ENCODE results near the gene RTBDN.
"Not testable (repeated sequence)": the region's sequence is repeated elsewhere in the genome, so short reads cannot be mapped to it uniquely, and the experiment has no call there.

RTBDN gene

DNA sequence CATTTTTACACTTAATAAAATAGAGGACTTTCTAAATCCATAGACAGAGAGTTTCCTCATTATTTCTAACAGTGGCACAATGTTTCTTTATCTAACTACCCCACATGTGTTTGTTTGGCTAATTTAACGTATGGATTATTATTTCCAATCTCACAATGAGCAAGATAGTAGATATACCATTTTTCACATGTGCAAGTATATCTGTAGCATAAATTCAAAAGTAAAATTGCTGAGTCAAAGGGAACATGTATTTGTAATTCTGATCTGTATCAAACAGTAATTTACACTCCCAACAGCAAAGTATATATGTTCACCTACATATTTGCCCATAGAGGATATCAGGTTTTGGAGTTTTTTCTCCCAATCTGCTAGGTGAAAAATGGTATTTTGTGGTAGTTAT lies 22.3 kb upstream of the RTBDN start:
- DNase-seq (ENCODE audit: low read depth), result no peak

DNA sequence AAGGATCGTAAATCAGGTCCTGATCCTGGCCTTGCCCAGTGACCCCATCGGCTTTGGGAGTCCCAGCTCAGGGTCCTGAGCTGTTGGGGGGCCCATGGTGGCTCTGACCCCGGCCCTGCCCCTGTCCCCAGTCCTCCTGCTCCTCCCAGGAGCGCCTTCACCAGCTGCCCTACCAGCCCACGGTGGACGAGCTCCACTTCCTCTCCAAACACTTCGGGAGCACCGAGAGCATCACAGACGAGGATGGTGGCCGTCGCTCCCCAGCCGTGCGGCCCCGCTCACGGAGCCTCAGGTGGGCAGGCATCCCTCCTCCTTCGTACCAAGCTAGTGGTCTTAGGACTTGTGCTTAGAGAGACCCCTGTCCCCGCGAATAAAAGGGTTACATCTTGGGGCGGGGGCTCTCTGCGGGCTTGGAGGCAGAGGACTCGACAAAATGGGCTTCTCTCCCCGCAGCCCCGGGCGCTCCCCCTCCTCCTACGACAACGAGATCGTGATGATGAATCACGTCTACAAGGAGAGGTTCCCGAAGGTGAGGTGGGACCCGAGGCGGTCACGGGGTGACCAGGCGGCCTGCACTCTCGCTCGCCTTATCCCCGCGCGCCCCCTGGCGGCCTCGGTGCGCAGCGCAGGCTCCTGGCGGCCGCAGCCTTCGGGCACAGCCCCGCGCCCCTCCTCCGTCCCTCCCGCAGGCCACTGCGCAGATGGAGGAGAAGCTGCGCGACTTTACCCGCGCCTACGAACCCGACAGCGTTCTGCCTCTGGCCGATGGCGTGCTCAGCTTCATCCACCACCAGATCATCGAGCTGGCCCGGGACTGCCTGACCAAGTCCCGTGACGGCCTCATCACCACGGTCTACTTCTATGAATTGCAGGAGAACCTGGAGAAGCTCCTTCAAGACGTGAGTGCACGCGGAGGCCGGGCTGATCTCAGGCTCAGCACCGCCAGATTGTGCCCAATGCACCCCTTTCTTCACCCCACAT lies 13.1 kb upstream of the RTBDN start:
- DNase-seq (ENCODE audit: low read depth), result peak; percentile 90

DNA sequence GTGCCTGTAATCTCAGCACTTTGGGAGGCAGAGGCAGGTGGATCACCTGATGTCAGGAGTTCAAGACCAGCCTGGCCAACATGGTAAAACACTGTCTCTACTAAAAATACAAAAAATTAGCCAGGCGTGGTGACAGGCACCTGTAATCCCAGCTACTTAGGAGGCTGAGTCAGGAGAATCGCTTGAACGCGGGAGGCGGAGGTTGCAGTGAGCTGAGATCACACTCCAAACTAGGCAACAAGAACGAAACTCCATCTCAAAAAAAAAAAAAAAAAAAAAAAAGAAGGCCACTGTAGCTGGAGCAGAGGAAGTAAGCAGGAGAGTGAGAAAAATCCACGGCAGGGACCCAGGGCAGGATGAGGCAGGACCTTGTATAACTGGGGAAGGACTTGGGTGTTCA lies 12.2 kb upstream of the RTBDN start:
- not testable (repeated sequence) for DNase-seq (ENCODE audit: low read depth)

DNA sequence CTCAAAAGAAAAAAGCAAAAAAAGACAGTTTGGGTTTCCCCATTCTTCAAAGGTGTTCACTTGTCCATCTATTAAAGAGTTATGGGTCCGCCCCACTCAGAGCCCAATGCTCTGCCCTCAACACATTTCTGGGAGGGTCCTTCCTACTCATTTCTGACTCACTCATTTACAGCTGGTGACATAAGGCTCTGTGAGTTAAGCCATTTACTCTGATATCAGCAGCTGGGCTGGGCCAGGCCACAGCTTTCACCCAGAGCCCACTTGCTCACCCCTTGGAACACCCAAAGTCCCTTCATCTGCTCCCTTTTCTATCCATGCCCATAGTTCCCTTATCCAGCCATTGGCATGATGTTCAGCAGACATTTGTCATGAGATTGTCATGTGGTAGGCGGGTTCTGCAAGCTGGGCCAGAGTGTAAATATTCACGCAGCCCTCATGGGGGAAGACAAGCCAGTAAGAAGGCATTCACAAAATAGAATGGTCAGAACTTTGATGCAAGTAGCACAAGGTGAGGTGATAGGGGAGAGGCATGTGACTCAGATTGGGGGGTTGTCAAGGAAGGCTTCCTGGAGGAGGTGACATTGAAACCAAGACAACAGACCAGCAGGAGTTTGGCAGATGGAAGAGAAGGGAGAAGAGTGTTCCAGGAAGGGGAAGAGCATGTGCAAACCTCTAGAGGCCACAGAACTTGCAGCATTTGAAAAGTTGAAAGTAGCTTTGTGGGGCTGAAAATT lies 9.8 kb upstream of the RTBDN start:
- no peak for DNase-seq (ENCODE audit: low read depth)

DNA sequence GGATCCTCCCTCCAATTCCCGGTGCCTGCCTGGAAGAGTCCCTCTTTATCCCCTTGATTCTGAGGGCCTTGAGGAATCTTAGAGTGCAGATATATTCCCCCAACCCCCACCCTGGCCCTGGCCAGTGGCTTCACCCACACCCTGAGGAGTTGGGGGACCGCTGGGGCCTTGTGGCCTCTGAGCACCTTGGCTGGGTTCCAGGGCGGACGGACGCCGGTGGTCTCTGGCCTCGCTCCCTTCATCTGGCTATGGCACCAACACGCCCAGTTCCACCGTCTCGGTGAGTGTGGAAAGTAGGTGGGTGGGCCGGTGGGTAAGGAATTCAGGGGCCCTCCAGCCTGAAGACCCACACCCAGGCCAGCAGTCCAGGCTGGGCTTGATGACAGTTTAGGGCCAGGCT lies 8.9 kb upstream of the RTBDN start:
- DNase-seq (ENCODE audit: low read depth), result no peak

DNA sequence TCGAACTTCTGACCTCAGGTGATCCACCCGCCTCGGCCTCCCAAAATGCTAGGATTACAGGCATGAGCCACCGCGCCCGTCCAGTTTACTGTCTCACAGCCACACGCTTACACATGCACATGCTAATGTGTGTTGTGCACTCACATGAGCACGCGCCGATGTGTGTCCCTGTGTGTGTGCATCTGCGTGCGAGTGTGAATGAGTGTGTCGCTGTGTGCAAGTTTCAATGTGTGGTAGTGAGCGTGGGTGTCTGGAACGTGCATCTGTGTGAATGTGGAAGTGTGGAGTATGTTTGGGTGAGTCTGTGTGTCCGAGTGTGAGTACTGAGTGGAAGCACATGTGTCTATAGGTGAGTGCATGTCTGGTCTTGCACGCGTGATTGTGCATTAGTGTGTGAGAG lies 8.1 kb upstream of the RTBDN start:
- no peak for DNase-seq (ENCODE audit: low read depth)

DNA sequence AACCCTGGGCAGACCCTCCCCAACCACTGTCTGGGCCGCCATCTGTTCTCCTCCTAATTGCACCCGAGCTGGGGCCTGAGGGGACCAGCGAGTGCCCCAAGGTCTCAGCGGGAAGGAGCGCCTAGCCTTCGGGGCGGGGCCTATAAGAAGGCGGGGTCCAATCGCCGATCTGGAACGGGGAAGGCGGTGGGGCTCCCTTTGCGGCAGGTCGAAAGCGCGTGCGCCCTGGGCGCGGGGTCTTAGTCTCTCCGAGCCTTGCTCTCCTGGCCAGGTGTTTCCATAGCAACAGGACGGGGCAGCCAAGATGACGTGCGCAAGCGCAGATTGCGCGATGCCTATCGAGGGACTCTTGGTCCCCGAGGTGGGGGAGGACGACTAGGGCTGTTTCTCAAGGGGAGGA lies 6.7 kb upstream of the RTBDN start:
- no peak for DNase-seq (ENCODE audit: low read depth)

DNA sequence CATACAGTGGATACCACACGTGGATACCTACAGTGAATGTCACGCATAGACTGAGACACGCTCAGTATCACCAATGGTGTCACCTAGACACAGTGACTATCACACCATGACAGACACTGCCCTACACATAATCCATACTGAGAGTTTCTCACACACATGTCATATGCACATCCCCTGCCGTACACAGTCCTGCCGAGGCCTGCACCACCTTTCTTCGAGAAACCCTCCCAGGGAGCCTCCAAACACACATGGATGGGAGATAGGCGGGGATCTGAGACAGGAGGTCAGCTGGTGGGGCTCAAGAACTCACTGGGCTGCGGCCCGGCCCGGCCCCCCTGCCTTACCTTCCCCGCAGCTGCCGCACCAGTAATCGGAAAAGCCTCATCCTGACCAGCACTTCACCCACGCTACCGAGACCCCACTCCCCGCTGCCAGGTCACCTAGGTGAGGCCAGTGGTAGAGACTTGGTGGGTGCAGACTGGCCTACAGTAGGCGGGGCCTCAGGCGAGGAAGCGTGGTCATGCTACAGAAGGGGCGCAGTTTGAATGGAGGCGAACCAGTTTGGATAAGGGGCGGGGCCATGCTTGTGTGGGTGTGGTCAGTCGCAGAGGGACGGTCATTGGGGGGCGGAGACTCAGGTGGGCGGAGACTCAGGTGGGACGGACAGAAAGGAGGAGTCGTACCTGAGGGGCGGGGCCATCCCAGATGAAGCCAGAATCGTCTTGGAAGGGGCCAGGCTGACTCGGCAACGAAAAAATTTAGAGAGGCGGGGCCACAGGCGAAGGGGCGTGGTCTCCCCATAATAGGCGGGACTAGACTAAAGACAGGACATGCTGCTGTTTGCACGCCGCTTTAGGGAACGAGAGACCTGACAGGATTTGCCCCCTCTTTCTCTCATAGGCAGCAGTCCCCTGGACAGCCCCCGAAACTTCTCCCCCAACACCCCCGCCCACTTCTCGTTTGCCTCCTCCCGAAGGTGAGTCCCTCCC lies 6.0 kb upstream of the RTBDN start:
- peak; percentile 83 for DNase-seq (ENCODE audit: low read depth)

DNA sequence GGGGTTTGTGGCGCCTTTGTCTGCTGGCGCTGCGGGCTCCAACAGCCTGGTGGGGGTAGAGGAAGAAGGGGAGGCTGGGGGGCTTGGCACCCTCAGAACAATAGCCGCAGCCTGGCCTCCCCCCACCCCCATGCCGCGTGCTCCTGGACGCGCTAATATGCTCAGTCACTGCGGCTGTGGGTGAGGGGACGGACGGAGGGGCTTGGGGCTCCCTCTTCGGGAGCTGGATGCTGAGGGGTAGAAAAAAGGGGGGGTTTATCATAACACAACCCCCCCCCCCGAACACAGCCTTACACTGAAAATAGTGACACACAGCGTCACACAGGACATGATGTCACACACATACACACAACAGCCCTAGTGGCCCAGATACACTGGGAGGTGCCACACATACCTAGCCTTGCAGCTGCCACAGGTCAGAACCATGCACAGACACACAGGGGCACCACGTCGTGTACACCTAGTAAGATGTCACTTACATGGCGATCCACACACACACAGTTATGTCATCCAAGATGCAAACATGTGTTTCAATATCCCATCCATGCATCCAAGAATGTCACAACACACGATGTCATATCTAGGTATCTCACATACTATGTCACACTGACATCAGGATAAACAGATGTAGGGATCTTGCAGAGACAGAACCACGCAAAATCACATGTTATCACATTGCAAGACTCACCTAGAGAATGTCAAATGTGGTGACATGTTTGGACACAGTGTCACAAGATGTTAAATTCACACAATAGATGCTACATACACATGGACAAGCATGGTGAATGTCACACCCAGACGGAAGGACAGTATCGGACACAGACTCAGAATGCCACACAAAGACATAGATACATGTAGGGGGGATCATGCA lies 4.7 kb upstream of the RTBDN start:
- DNase-seq (ENCODE audit: low read depth), result no peak

DNA sequence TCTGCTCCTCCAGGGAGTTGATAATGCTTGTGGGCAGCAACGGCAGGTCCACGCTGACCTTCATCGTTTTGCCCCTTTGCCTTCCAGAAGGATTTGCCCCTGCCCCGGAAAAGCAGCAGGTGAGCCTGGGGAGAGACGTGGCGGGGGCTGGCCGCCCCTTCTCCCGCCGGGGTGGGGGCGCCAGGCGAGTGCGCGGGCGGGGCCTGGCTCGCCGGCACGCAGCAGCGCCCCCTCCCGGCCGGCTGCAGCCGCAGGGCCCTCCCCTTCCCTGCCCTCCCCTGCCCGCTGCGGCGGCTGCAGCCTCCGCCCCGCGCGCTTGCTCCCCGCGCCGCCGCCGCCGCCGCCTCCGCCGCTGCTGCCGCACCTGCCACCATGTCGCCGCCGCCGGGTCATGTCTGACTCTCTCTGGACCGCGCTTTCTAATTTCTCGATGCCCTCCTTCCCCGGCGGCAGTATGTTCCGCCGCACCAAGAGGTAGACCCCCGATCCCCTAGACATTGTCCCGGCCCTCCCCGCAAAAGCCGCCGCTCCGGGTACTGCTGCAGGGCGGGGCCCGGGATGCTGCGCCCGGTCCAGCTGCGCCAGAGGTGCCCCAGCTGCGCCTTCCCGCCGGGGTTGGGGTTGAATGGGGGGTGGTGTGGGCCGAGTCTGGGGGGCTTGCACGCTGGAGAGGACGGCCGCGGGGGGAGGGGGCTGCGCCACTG lies 4.0 kb upstream of the RTBDN start, which contains the start of gene MAST1:
TSS of gene MAST1 (plus strand) at position 334 of the 704 bp plus-strand sequence. CDS start at position 392, 58 bp downstream.
- DNase-seq (ENCODE audit: low read depth), result peak; percentile 50

DNA sequence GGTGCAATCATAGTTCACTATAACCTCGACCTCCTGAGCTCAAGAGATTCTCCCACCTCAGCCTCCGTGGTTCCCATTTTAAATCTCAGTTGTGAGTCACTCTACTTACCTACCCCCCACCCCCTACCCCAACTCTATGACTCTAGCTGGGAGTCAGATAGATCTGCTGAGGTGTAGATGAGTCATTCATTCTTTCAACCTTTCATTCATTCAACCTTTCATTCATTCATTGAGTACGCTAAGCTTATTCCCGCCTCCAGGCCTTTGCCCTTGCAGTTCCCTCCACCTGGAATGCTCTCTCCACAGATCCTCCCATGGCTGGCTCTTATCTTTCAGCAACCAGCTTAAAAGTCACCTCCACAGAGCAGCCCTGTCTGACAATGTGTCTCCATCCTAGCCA lies 2.8 kb upstream of the RTBDN start:
- peak; percentile 42 for DNase-seq (ENCODE audit: low read depth)

DNA sequence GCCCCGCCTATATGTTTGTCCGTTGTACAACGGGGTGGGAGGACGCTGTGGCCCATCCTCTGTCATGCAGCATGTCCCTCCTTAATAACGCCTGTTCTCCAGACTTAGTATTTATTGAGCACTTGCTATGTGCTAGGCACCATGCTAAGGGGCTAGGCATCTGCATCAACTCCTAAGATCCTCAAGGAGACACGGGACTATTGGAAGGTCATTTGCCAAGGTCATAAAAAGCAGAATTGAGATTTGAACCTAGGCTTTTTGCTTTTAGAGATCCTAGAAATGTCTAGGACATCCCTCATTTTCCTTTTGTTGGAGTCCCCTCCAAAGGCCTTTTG lies 2.1 kb upstream of the RTBDN start:
- DNase-seq (ENCODE audit: low read depth), result no peak

DNA sequence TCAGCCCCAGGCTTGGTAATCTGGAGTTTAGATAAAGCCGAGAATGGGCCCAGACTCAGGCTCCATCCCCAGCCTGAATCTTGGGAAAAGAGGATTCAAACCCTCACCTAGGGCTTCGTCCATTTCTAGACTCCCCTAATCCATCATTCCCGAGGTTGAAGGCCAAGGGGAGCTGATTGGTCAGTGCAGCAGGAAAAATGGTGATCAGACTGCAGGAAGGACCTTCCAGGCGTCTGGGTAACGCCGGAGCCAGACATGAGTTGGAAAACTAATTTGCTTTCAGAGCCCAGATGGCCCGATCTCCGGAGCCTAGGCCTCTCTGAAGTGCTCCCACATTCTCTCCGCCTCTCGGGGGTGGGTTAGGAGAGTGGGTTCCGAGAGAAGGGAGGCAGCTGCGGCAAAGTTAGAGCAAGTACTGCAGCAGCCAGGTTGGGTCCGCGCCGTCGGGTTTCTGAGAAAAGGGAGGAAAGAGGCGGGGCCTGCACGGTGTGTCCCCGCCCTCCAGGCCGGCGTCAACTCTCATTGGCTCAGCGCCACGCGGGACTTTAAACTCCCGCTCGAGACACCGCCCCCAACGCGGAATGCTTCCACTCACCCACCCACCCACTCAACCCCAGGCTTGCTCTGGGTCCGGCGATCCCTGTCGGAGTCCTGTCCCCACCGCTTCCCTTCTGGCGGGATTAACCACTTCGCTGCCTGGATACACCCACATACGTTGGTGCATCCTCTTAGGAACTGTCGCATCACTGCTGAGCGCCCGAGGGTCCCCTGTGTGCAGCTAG lies 788 bp upstream of the RTBDN start:
- DNase-seq (ENCODE audit: low read depth), result peak; percentile 51

DNA sequence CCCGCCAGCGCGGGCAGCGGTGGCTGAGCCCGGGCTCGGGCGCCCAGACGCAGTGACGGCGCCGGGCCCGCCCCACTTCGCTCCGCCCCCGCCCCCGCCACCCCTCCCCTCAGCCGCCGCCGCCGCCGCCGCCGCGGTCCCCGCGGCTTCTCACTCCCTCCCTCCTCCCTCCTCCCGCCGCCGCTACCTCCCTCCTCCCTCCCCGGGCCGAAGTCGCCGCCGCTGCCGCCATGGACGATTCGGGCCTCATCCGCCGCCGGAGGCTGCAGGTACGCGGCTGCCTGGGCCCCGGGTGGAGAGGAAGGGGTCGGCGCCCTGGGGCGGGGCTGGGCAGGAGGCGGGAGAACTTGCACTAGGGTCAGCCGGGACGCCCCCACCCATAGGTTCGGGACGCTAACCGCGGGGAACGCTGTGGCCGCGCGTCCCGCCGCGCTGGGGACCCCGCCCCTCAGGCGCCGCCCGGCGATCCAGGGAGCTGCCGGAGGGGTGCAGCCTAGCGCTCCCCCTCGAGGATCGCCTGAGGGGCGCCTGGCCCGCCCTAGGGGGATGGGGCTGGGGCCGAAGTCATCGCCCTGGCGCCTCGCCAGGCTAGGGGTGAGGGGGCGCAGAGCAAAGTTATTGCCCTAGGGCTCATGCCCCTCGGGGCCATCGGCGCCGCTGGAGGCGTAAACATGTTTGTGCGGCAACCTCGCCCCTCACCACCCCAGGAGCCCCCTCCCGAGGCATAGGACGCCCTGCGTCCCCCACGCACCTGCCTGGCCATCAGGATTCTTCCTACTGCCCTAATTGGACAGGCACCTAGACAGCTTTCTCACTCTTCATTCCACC lies 427 bp downstream of the RTBDN start:
- DNase-seq (ENCODE audit: low read depth), result peak; percentile 43

DNA sequence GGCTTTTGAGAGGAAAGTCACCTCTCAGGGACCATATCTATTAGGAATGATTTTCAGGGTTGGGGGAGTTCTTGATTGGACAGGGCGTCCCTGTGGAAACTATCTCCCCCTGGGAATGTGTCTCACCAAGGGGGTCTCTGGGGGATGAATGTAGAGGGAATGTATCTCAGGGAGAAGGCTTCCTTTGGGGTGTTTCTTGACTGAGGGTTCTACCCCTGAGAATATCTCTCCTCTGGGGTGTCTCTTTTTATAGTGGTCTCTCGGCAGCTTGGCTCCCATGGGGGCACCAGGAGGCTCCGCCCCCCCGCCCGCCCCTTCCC lies 1.0 kb downstream of the RTBDN start:
- no peak for DNase-seq (ENCODE audit: low read depth)

DNA sequence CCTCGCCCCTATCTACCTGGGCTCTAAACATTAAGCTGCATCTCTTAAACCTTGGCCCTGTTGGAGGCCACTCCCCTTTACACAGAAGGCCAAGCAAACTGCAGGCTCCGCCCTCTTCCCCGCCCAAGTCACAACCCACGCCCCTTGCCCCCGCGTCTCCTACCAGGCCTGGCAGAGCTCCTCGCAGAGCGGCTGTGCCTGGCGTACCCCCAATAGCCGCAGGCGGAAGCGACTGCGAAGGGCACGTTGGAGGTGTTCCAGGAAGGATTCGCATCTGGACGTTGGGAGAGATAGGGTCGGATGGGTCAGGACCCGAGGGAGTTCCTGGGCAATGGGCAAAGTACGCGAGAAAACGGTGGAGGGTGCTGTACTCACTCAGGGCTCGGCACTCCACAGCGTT lies 5.9 kb downstream of the RTBDN start:
- peak; percentile 52 for DNase-seq (ENCODE audit: low read depth)

DNA sequence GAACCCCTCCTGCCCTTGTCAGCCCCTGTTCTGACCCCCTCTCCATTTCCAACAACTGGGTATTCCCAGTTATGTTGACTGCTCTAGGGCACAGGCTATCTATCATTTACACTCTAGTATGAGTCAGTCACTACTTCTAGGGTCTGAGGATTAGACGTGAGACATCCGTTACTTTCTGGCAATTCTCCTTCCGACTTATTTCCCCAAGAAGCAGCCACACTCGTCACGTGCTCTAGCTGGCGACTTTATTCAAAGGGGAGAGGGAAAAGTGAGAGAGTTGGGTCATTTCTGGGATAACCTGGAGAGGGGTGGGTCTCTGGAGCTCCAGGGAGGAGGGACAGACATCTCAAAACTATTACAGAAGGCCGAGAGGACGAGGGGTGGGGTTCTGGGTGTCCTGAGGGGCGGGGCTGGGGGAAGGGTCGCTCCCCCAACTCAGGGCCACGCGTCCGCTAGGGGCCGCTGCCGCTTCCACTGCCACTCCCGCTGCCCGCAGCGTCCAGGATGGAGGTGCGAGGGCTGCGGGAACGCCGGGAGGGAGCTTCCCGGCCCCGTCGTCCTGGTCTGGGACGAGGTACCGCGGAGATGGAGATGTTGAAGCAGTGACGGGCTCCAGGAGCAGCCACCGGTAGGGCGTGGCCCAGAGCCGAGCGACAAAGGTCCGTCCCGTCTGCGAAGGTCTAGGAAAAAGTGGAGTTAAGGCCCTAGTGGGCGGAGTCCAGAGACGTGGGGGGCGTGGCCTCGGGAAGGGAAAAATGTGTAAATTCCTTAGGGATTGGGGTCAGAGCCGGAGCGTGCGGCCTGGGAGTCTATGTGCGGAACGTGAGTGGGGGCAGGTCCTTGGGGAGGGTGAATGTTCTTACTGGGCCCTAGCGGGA lies 8.9 kb downstream of the RTBDN start:
- DNase-seq (ENCODE audit: low read depth), result peak; percentile 41

DNA sequence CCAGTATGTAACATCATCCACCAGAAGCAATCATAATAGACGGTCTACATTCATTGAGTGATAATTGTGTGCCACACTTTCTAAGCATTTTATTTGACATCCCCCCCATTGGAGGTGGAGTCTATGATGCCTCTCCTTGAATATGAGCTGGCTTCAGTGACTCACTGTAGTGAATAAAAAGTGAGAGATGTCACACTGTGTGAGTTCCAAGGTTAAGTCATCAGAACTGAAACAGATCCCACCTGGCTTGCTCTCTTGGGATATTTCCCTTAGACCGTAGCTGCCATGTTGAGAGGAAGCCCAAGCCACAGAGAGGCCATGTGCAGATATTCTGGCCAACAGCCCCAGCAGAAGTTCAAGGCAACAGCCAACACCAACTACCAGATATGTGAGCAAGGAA lies 12.6 kb downstream of the RTBDN start:
- peak; percentile 55 for DNase-seq (ENCODE audit: low read depth)

Measured in ELR (cell line).